Activated CD4-positive, alpha-beta T cell treated with anti-CD3 and anti-CD28 coated beads for 4 hours (primary cell): ENCODE measurements around the gene PTPN23.
"Not testable (repeated sequence)": the region's sequence is repeated elsewhere in the genome, so short reads cannot be mapped to it uniquely, and the experiment has no call there.

Source experiments
- DNase-seq, 2 donors: peaks; one replicate each; pipeline ENCODE4 v3.0.0-alpha.2; 2020

The PTPN23 gene

DNA sequence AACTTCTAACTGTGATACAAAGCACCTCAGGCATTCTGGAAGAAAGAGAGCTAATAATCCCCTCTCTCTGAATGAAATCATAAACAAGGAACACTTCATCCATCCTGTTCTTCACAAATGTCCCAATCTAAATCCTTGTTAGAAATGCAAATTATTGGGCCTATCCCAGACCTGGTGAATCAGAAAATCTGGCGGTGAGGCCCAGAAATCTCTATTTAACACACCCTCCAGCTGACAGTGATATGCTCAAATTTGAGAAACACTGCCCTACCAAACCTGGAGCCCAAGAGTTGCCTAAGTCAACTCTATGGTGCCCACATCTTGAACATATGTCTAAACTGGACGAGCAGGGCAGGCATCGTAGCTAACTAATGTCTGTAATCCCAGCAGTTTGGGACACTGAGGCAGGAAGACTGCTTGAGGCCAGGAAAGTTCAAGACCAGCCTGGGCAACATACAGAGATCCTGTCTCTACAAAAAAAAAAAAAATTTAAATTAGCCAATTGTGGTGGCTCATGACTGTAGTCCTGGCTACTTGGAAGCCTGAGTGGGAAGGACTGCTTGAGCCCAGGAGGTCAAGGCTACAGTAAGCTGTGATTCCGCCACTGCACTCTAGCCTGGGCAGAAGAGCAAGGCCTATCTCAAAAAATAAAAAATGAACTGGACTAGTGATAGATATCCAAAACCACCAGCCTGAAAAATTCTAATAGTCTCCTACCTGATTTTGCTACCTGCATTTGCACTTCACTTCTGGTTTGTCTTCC lies 71.8 kb downstream of the PTPN23 start:
- DNase-seq, result no peak

- DNase-seq, result no peak
These were observed 75.1 kb downstream of the PTPN23 start for GRCh38 chr3:47455806-47456452.

DNA sequence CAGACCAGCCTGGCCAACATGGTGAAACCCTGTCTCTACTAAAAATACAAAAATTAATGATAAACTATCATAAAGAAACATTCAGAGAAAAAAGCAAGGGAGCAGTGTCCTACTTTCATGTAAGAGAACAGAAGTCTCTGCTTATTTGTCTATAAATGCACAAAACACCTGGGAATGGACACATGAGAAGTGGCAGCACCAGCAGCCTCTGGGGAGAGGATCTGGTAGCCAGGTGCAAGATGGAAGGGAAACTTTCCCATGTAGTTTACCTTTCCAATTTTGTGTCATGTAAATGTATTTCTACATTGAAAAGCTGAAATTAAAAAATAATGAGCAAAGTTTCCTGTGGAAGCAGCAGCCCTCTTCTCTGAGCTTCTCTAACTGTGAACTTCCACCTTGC lies 76.2 kb downstream of the PTPN23 start:
- no peak for DNase-seq

GRCh38 chr3:47459534-47460085 lies 78.8 kb downstream of the PTPN23 start:
- not testable (repeated sequence) for DNase-seq
